GM19239 (cell line): ENCODE measurements around the gene COQ10A.
"Not testable (repeated sequence)": the region's sequence is repeated elsewhere in the genome, so short reads cannot be mapped to it uniquely, and the experiment has no call there.

Source experiments
- DNase-seq: peaks from one replicate; pipeline ENCODE4 v3.0.0; 2011; ENCODE audit warnings: low spot score; ENCODE audit not compliant: insufficient read length
- FAIRE-seq: peaks from 2 replicates; lab custom pipeline; 2011; peaks lifted over from hg19 to GRCh38; lab: Jason Lieb, UNC

Gene COQ10A

GRCh38 chr12:56241424-56242303 lies 25.1 kb upstream of the COQ10A start:
- DNase-seq (no peak), FAIRE-seq (no peak)

DNA sequence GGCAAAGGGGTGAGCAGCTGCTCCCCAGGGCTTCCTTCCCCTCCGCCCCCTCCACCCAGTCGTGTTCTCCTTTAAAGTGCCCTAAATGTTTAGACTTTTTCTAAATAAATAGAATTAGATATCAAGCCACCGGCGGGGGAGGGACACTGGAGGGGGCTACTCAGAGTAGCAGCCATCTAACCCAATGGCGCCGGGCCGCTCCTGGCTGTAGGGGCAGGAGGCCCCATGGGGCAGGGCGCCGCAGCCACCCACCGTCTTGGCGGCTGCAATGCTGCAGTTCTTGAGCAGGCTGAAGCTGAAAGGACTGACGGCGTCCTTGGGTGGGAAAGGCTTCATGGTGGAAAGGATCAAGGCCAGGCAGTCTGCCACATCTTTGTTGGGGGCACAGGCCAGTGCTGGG lies 23.8 kb upstream of the COQ10A start:
- DNase-seq (no peak), FAIRE-seq (no peak)

GRCh38 chr12:56243731-56244181 lies 23.0 kb upstream of the COQ10A start:
- DNase-seq (no peak), FAIRE-seq (no peak)

DNA sequence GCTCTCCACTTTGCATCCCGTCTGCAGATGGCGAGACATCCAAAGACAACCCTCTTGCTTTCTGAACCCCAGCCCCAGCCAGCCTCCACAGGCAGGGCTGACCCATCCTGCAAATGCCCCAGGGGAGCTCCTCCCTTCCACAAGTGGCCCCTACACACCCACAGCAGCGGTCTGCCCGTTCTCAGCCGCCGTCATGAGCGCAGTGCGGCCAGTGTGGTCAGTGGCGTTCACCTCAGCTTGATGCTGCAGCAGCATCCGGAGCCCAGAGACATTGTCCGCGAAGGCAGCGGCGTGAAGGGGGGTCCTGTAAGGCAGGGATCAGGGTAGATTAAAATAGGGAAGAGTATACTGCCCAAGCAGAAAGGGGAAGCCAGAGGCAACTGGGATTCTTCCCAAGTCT lies 22.2 kb upstream of the COQ10A start:
- no peak for FAIRE-seq
- DNase-seq, result no peak

- FAIRE-seq, result no peak
These were observed 18.8 kb upstream of the COQ10A start for GRCh38 chr12:56247923-56248322.

DNA sequence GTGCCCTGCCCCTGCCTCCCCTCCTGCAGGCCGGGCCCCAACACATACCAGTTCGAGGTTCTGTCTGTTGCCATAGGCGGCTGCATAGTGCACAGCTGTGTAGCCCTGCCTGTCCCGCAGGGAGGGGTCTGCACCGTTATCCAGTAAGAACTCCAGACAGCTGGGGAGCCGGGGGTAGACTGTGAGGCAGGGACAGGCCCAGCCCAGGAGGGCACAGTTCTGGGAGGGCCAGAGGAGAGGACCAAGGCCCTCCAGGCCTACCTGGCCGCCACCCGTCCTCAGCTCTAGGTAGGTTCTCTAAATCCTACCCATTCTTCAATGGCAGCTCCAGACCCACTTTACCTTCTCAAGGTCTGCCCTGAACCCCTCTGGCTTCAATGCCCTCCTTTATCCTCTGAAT lies 18.0 kb upstream of the COQ10A start:
- DNase-seq (no peak), FAIRE-seq (no peak)

More at GRCh38 chr12:56247923-56248322, 18.8 kb upstream of the COQ10A start:
- DNase-seq, result no peak

DNA sequence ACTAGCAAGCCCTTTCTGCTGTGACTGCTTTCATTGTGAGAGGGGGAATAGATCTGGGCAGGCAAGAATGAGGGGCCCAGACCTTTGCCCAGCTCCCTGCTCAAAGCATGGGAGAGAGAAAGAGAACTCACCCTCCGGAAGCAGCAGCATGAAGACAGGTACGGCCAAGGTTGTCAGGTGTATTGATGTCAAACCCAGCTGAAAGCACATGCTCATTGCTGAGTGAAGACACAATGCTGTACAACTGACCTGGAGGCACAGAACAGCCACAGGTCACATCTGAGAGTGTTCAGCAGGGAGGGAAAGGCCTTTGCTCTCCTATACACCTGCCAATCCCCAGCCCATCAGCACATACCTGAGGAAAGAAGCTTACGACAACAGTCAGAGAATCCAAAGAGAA lies 14.1 kb upstream of the COQ10A start:
- no peak for FAIRE-seq
- DNase-seq, result no peak

GRCh38 chr12:56253091-56253490 lies 13.7 kb upstream of the COQ10A start:
- FAIRE-seq (no peak), DNase-seq (no peak)

DNA sequence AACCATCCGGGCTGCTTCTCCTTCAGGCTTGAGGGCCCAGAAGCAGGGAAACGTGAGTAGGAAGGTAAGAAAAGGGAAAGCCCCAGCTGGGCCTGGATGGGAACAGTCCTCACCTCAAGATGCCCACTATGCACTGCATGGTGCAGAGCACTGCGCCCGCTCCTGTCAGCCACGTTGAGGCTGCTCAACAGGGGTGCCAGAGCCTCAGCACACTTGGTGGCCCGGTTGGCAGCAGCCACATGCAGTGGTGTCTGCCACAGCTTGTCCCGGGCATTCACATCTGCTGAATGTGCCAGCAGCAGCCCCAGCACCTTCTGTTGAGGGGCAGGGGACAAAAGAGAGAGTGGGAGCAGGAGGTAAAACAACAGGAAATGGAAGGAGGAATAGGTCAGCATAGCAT lies 11.1 kb upstream of the COQ10A start:
- DNase-seq (no peak), FAIRE-seq (no peak)

DNA sequence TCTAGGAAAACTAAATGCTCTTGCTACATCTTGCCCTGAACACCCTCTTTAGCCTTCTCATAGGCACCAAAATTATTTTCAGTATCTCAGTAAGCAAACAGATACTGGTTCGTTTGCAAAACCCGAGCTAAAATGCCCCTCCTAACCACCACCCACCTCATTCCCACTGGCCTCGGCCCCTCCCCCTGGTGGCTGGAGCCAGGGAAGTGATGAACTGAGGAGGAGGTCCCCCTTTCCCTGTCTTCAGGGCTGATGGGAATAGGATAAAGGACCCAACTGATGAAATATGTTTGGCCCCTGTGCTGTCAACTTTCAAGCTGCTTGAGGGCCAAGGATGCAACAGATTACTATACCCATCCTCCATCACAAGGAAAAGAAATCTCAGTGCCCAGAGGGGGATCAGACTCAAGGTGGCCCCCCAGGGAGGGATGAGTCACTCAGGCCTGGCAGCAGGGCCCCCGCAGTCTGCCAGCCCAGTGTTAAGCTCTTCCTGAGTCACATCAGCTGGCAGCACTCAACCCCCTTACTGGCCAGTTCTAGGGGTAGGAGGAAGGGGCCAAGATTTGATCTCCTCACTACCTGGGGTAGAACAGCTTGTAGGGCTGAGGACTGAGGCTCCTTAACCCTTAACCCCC lies 10.3 kb upstream of the COQ10A start:
- DNase-seq (no peak), FAIRE-seq (no peak)

- FAIRE-seq (no peak), DNase-seq (no peak)
These were observed 9.7 kb upstream of the COQ10A start for GRCh38 chr12:56257071-56257470.

GRCh38 chr12:56257491-56258067 lies 9.2 kb upstream of the COQ10A start:
- DNase-seq, result no peak
- peak; percentile 35 for FAIRE-seq

DNA sequence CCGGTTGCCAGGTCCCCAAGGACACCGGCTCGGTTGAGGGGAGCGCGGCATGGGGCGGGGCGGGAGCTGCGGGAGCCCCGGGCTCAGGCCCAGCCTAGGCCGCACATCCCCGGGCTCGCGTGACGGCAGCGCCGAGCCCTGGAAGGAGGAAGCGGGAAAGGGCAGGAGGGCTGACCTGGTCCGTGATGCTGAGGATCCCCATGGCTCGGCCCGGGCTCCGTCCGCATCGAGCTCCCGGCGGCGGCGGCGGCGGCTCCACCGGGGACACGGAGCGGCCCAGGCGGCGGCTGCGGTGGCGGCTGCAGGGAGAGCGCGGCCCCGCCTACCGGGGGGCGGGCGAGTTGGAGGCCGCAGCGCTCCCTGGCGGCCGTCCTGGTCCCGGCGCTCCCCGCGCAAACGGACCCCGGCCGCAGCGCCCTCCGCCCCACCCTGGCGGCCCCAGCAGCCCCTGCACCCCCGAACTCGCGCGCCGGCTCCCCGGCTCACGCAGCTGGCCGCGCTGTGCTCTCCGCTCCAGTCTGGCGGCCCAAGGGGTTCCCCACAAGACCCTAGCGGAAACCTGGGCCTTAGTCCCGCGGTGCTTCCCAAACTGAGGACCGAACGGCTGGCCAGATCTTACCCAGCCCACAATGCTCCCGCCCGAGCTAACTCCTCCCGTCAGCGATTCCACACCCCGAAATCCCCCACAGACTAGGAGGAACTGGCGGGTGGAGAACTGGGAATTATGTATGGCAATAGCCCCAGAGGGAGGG lies 8.5 kb upstream of the COQ10A start, which contains the start of gene ANKRD52:
Gene ANKRD52 (minus strand): TSS at position 317 of the 752 bp plus-strand sequence. CDS start 115 bp downstream, at position 202.
- DNase-seq, result peak; percentile 95
- peak; percentile 72 for FAIRE-seq

DNA sequence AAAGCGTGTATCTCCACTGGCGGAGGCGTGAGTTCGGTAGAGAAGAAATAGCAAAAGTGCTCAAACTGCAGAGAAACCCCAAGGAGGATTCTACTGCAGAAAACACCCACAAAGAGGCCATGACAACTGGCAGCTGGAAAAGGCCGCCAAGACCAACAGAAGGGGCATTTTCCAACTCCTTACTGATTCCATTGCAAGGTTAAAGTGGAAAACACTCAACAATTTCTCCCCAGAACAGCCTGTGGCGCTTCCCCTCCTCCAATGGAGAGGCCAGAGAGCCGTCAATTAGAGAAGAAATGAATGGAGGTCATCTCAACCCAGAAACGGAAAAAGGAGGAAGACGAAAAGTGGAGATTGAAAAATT lies 7.9 kb upstream of the COQ10A start:
- FAIRE-seq (no peak), DNase-seq (no peak)

GRCh38 chr12:56260380-56260779 lies 6.4 kb upstream of the COQ10A start:
- no peak for DNase-seq
- FAIRE-seq, result no peak

DNA sequence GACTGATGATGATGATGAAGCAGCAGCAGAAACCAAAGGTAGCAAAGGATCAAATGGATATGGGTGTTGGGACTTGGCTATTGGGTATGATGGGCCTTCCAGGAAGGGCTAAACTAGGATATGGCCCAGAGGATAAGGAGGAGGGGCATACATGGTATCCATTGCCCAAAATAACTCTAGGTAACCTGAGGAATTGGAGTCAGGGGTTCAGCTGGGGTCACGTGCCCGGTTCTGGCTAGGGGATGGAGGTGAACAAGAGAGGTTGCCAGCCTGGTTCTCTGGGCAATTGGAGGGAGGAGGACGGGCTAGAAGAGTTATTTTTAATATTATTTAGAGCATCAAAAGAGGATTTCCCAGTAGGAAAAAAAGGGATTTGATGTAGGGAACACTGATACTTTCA lies 5.8 kb upstream of the COQ10A start:
- FAIRE-seq, result no peak
- DNase-seq, result no peak

- FAIRE-seq (no peak), DNase-seq (no peak)
These were observed 5.1 kb upstream of the COQ10A start for GRCh38 chr12:56261503-56262232.

GRCh38 chr12:56262955-56263354 lies 3.8 kb upstream of the COQ10A start:
- DNase-seq, FAIRE-seq: not testable (repeated sequence)

DNA sequence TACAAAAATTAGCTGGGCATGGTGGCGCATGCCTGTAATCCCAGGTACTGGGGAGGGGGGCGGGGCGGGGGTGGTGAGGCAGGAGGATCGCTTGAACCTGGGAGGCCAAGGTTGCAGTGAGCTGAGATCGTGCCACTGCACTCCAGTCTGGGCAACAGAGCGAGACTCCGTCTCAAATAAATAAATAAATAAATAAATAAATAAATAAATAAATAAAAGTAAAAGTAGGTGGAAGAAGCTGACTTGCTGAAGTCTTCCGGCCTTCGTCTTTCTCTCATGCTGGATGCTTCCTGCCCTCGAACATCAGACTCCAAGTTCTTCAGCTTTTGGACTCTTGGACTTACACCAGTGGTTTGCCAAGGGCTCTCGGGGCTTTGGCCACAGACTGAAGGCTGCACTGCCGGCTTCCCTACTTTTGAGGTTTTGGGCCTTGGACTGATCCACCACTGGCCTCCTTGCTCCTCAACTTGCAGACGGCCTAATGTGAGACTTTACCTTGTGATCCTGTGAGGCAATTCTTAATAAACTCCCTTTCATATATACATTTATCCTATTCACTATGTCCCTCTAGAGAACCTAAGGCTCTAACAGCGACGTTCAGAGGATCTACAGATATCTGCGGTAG lies 562 bp upstream of the COQ10A start:
- not testable (repeated sequence) for DNase-seq, FAIRE-seq
